Motor neuron (in vitro differentiated cells): ENCODE results near the gene EZR. TPM values are rescaled to one million over a fixed set of nuclear protein-coding genes. Genes with fewer than 3 reads are reported as not detected.
A peak's percentile ranks its signal among the peaks of the same experiment; 100 is the strongest.

ENCODE experiments used
- ATAC-seq, 8 experiments: fragments of 200-7000 bp; cut with Tn5 transposase; replicated peaks in 6 of 8; 2 replicates each; pipeline ENCODE4 v1.8.0; 2021; ENCODE audit warnings: mild to moderate bottlenecking in 8 of 8, moderate library complexity in 8 of 8
- H3K27ac ChIP-seq, 2 donors: fragments of 250-450 bp; sonication (Bioruptor Pico); 2 replicates each; pipeline ENCODE4 v1.9.0; 2021; ENCODE audit warnings: antibody characterized with exemption in 2 of 2, mild to moderate bottlenecking in 2 of 2, moderate library complexity in 1 of 2
- H3K4me1 ChIP-seq, 2 donors: fragments of 250-450 bp; sonication (Bioruptor Pico); replicated peaks in 1 of 2; 2 replicates each; pipeline ENCODE4 v1.6.1; 2021; ENCODE audit warnings: antibody characterized with exemption in 2 of 2, mild to moderate bottlenecking in 2 of 2, moderate library complexity in 1 of 2
- H3K4me3 ChIP-seq, 5 donors: fragments of 250-450 bp; sonication (Bioruptor Pico); 2 replicates each; pipeline ENCODE4 v1.9.0; 2021; ENCODE audit warnings: antibody characterized with exemption in 5 of 5, mild to moderate bottlenecking in 5 of 5, moderate library complexity in 4 of 5
- WGBS, 10 experiments: fragments of 450-650 bp; shearing (Covaris generic); methylation state at CpG; one replicate each; pipeline ENCODE4 v1.0.0; 2022; 5-methylcytosine and 5-hydroxymethylcytosine counted together
- in situ Hi-C, 9 experiments: fragments of 400-800 bp; cut with MboI; loops; one replicate each; pipeline ENCODE4 v1.15.0; 2021; ENCODE audit warnings: low sequenced_read_pairs in 9 of 9, low pct_unique_long_range_greater_than_20kb in 2 of 9; ENCODE audit not compliant: unreplicated experiment in 9 of 9
- total RNA-seq, 8 experiments: library from RNA; unstranded; fragments of 300-600 nt; gene quantifications; 2 replicates each; pipeline versions ENCODE4 v1.2.3 to v1.2.4, GENCODE V29; 2022

EZR gene
- total RNA-seq, 8 experiments from 2014 or later = 10.9 to 180 (median 24.5) TPM

- no peak overlapping the region for H3K27ac ChIP-seq
- in situ Hi-C loops = no loop called here
- ATAC-seq = no peak
- 67 to 100% (median 92%) methylated on average over 1 to 6 of the region's 6 CpGs; no CpG with 5 or more reads in 1 of the 10 experiments for WGBS, 10 experiments
- H3K4me3 ChIP-seq = no peak overlapping the region
- peaks cover 0 to 7% of the 10 kb centered on the region in 2 donors for H3K4me1 ChIP-seq
Measured at GRCh38 chr6:158819977-158820622, 932 bp upstream of the EZR start.

- whole genome bisulfite sequencing, 10 experiments = 0% methylated on average over 5 of the region's 63 CpGs; no CpG with 5 or more reads in 9 of the 10 experiments
- Histone ChIP-seq H3K4me3 (peak overlapping the region; percentile 44 to 71 (median 56)), H3K27ac (peak overlapping the region in 1 of 2 donors; percentile 66), H3K4me1 (peaks cover 0 to 7% of the 10 kb centered on the region in 2 donors)
- ATAC-seq = peak; percentile 54 to 73 (median 70)
- in situ Hi-C loops = no loop called here
Measured at GRCh38 chr6:158818581-158819212, 471 bp downstream of the EZR start.

- Histone ChIP-seq H3K4me3 (peak overlapping the region; percentile 44 to 71 (median 56)), H3K4me1 (peaks cover 0 to 7% of the 10 kb centered on the region in 2 donors), H3K27ac (peak overlapping the region in 1 of 2 donors; percentile 66)
- 0 to 9% (median 6%) methylated on average over 1 to 10 of the region's 61 CpGs; no CpG with 5 or more reads in 3 of the 10 experiments for WGBS, 10 experiments
- ATAC-seq = peak; percentile 62 to 89 (median 83)
- in situ Hi-C loops = no loop called here
Measured at GRCh38 chr6:158817728-158818580, 1.2 kb downstream of the EZR start.

- peak in 5 of 8 experiments; percentile 4 to 24 (median 13) for ATAC-seq
- in situ Hi-C loops = no loop called here
Measured at GRCh38 chr6:158816803-158817727, 2.1 kb downstream of the EZR start.

GRCh38 chr6:158816329-158816728 lies 2.8 kb downstream of the EZR start:
- no peak for ATAC-seq
- Histone ChIP-seq H3K4me1 (peaks cover 0 to 7% of the 10 kb centered on the region in 2 donors), H3K27ac (no peak overlapping the region), H3K4me3 (peak overlapping the region in 2 of 5 donors; percentile 56 to 64)
- 53 to 100% (median 78%) methylated on average over 1 to 5 of the region's 5 CpGs for WGBS, 10 experiments
- in situ Hi-C loops = no loop called here

More at GRCh38 chr6:158816803-158817727, 2.1 kb downstream of the EZR start:
- Histone ChIP-seq H3K4me3 (peak overlapping the region; percentile 44 to 71 (median 56)), H3K4me1 (peaks cover 0 to 7% of the 10 kb centered on the region in 2 donors), H3K27ac (no peak overlapping the region)
- WGBS, 10 experiments = 0 to 93% (median 56%) methylated on average over 1 to 19 of the region's 20 CpGs

- 73 to 100% (median 100%) methylated on average over 1 to 2 of the region's 2 CpGs; no CpG with 5 or more reads in 3 of the 10 experiments for WGBS, 10 experiments
- Histone ChIP-seq H3K27ac (no peak overlapping the region), H3K4me3 (peak overlapping the region in 1 of 5 donors; percentile 64), H3K4me1 (peaks cover 0 to 7% of the 10 kb centered on the region in 2 donors)
- in situ Hi-C loops = no loop called here
- no peak for ATAC-seq
Measured at GRCh38 chr6:158815907-158816306, 3.3 kb downstream of the EZR start.

- ATAC-seq = no peak
- H3K27ac ChIP-seq = no peak overlapping the region
- H3K4me1 ChIP-seq = peaks cover under 1 to 8% of the 10 kb centered on the region in 2 donors
- peak overlapping the region in 1 of 5 donors; percentile 64 for H3K4me3 ChIP-seq
- WGBS, 10 experiments = 71 to 100% (median 89%) methylated on average over 1 to 2 of the region's 2 CpGs; no CpG with 5 or more reads in 3 of the 10 experiments
- in situ Hi-C loops = no loop called here
Measured at GRCh38 chr6:158815379-158815724, 3.8 kb downstream of the EZR start.

- H3K27ac ChIP-seq = no peak overlapping the region
- in situ Hi-C loops = no loop called here
- 80 to 100% (median 85%) methylated on average over 1 to 3 of the region's 3 CpGs; no CpG with 5 or more reads in 5 of the 10 experiments for WGBS, 10 experiments
Measured at GRCh38 chr6:158813032-158813431, 6.1 kb downstream of the EZR start.

GRCh38 chr6:158812611-158813010 lies 6.6 kb downstream of the EZR start:
- in situ Hi-C loops = no loop called here
- no peak for ATAC-seq
- no peak overlapping the region for H3K4me3 ChIP-seq
- WGBS, 10 experiments = 73 to 100% (median 90%) methylated on average over 1 to 5 of the region's 5 CpGs; no CpG with 5 or more reads in 4 of the 10 experiments
- H3K27ac ChIP-seq = no peak overlapping the region
- peaks cover 16 to 19% of the 10 kb centered on the region in 2 donors for H3K4me1 ChIP-seq

More at GRCh38 chr6:158813032-158813431, 6.1 kb downstream of the EZR start:
- H3K4me3 ChIP-seq = no peak overlapping the region
- H3K4me1 ChIP-seq = peaks cover 16 to 19% of the 10 kb centered on the region in 2 donors
- ATAC-seq = no peak

GRCh38 chr6:158810155-158811095 lies 8.7 kb downstream of the EZR start:
- 0 to 88% (median 77%) methylated on average over 1 to 9 of the region's 9 CpGs for WGBS, 10 experiments
- Histone ChIP-seq H3K4me3 (no peak overlapping the region), H3K4me1 (peaks cover 16% of the 10 kb centered on the region in 2 donors), H3K27ac (no peak overlapping the region)
- in situ Hi-C loops = no loop called here
- peak in 2 of 8 experiments; percentile 21 to 51 for ATAC-seq

GRCh38 chr6:158808941-158809678 lies 10.1 kb downstream of the EZR start:
- peak; percentile 39 to 90 (median 70) for ATAC-seq
- Histone ChIP-seq H3K4me3 (no peak overlapping the region), H3K4me1 (peaks cover 16 to 17% of the 10 kb centered on the region in 2 donors), H3K27ac (no peak overlapping the region)
- WGBS, 10 experiments = 17 to 93% (median 65%) methylated on average over 1 to 8 of the region's 8 CpGs
- in situ Hi-C loops = no loop called here
